ENCODE data around the gene TPGS1.
"Not testable (repeated sequence)": the region's sequence is repeated elsewhere in the genome, so short reads cannot be mapped to it uniquely, and the experiment has no call there.

Gene TPGS1

GRCh38 chr19:480016-480855, 27.1 kb upstream of the TPGS1 start:
- Histone ChIP-seq H4K20me1 (ENCODE audit: insufficient read depth, low read length) (no peaks in the 10 kb centered on the region), H3K27me3 (ENCODE audit: insufficient read depth, low read length) (no peaks in the 10 kb centered on the region), H3K4me3 (ENCODE audit: low read depth, low read length, poor library complexity, severe bottlenecking) (no peak overlapping the region), H3F3A (ENCODE audit: insufficient read depth, low read length) (peaks cover 9% of the 10 kb centered on the region), H3K79me2 (ENCODE audit: insufficient read depth, low read length) (no peaks in the 10 kb centered on the region), H3K27ac (ENCODE audit: low read depth, low read length, poor library complexity, severe bottlenecking) (no peak overlapping the region), H3K4me1 (ENCODE audit: insufficient read depth, low read length, severe bottlenecking) (no peaks in the 10 kb centered on the region), H3K9me3 (ENCODE audit: low read length) (0 out of 2 replicates have a peak, but pooled peaks cover 3% of the 10 kb centered on the region), H3K4me2 (ENCODE audit: low read length) (no peak overlapping the region), H2AFZ (ENCODE audit: low read length) (no peak overlapping the region), H3K9me2 (ENCODE audit: low read depth, low read length) (no peaks in the 10 kb centered on the region), H3K36me3 (ENCODE audit: insufficient read depth, low read length) (no peaks in the 10 kb centered on the region), H3K9ac (ENCODE audit: low read length) (no peak overlapping the region)
- TF ChIP-seq EZH2 (IDR thresholded peaks at IDR 0.05; ENCODE audit: borderline replicate concordance, low read length) (no peak), CTCF (IDR thresholded peaks at IDR 0.05; ENCODE audit: low read length) (no peak)

- not testable (repeated sequence) for H3K4me1 ChIP-seq (ENCODE audit: insufficient read depth, low read length, severe bottlenecking); H3F3A ChIP-seq (ENCODE audit: insufficient read depth, low read length); H3K9me3 ChIP-seq (ENCODE audit: low read length); H3K4me2 ChIP-seq (ENCODE audit: low read length); H3K27me3 ChIP-seq (ENCODE audit: insufficient read depth, low read length); H2AFZ ChIP-seq (ENCODE audit: low read length); H3K79me2 ChIP-seq (ENCODE audit: insufficient read depth, low read length); H3K36me3 ChIP-seq (ENCODE audit: insufficient read depth, low read length); H3K27ac ChIP-seq (ENCODE audit: low read depth, low read length, poor library complexity, severe bottlenecking); H3K9me2 ChIP-seq (ENCODE audit: low read depth, low read length); H3K4me3 ChIP-seq (ENCODE audit: low read depth, low read length, poor library complexity, severe bottlenecking); H4K20me1 ChIP-seq (ENCODE audit: insufficient read depth, low read length); H3K9ac ChIP-seq (ENCODE audit: low read length)
These were observed 26.2 kb upstream of the TPGS1 start for GRCh38 chr19:481100-481499.

GRCh38 chr19:482186-483041, 24.9 kb upstream of the TPGS1 start:
- H3K9me3 ChIP-seq (ENCODE audit: low read length): 0 out of 2 replicates have a peak, but pooled peaks cover 3% of the 10 kb centered on the region
- no peak overlapping the region for H3K27ac ChIP-seq (ENCODE audit: low read depth, low read length, poor library complexity, severe bottlenecking)
- no peaks in the 10 kb centered on the region for H4K20me1 ChIP-seq (ENCODE audit: insufficient read depth, low read length)
- no peak overlapping the region for H2AFZ ChIP-seq (ENCODE audit: low read length)
- no peaks in the 10 kb centered on the region for H3K79me2 ChIP-seq (ENCODE audit: insufficient read depth, low read length)
- H3K36me3 ChIP-seq (ENCODE audit: insufficient read depth, low read length): no peaks in the 10 kb centered on the region
- H3K4me2 ChIP-seq (ENCODE audit: low read length): no peak overlapping the region
- H3K9me2 ChIP-seq (ENCODE audit: low read depth, low read length): no peaks in the 10 kb centered on the region
- H3K4me3 ChIP-seq (ENCODE audit: low read depth, low read length, poor library complexity, severe bottlenecking): no peak overlapping the region
- no peaks in the 10 kb centered on the region for H3K27me3 ChIP-seq (ENCODE audit: insufficient read depth, low read length)
- no peaks in the 10 kb centered on the region for H3K4me1 ChIP-seq (ENCODE audit: insufficient read depth, low read length, severe bottlenecking)
- no peak overlapping the region for H3K9ac ChIP-seq (ENCODE audit: low read length)
- H3F3A ChIP-seq (ENCODE audit: insufficient read depth, low read length): peaks cover 9% of the 10 kb centered on the region
- TF ChIP-seq CTCF (IDR thresholded peaks at IDR 0.05; ENCODE audit: low read length): peak; percentile 11; the same call in 1 of the 2 replicates
- TF ChIP-seq EZH2 (IDR thresholded peaks at IDR 0.05; ENCODE audit: borderline replicate concordance, low read length): no peak

Data from OCI-LY1 (cell line).